ENCODE results near the gene TCTN1. TPM values are rescaled to one million over a fixed set of nuclear protein-coding genes. Genes with fewer than 3 reads are reported as not detected.

TCTN1 gene
- total and polyA plus RNA-seq, 2 donors (not counting 1 experiment from before 2014, with no cell fraction given), result 49.1 to 69.8 TPM

DNA sequence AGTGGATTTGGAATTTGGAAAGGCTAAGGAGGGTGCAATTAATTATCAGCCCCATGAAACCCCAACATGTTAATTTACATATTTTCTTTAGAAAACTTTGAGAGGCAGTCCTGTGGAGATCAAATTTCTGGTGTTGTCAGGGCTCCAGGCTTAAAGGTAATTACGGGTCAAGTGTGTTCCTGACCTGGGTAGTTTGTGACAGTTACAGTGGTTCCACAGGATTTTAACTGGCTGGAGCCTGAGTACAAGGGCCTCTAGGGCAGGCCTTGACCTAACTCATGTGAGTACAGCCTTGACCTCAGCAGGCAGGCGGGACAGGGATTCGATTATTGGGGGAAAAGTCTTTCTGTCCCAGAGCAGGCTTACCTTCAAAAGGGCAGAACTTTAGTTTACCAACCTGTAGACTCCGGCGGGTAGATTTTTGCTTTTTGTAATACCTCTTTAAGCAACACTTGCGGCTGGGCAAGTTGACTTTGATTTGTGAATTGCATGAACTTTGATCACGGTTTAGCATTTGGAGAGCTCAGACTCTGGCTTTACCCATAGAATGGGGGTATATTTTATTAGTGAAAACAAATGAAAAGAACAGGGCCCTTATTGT is 22.4 kb upstream of the TCTN1 start:
- intact Hi-C loops (cut with micrococcal nuclease), result loop anchor here (1.0 to 2.0 kb wide), 3 partner anchors 8 to 29 kb away; partner anchors contain the start of gene PPTC7
- peak overlapping the region; percentile 95 for H3K27ac Mint-ChIP-seq
- no peaks in the 10 kb centered on the region for H4K20me1 ChIP-seq (ENCODE audit: control insufficient read depth, insufficient read depth, low read length, poor library complexity, severe bottlenecking)
- peak overlapping the region; percentile 89 to 91 for H3K27ac ChIP-seq (ENCODE audit: low read length in 2 of 2)
- no peaks in the 10 kb centered on the region for H3K27me3 Mint-ChIP-seq
- WGBS (ENCODE audit: insufficient coverage), result 96% methylated on average over 7 of the region's 7 CpGs
- H3K4me1 Mint-ChIP-seq, result peaks cover 41% of the 10 kb centered on the region
- ChIA-PET CTCF (interaction anchor here (1.0 to 8.1 kb wide), 5 partner anchors 10 to 123 kb away, joined by 4 to 81 read pairs (median 6); partner anchors contain the start of gene FAM216A), POLR2A (interaction anchor here (0.5 to 1.6 kb wide), 4 partner anchors 9 to 142 kb away, joined by 3 to 9 read pairs (median 4); partner anchors contain the start of genes ARPC3, FAM216A, GPN3 and TCTN1)
- peak overlapping the region in 1 of 5 experiments; percentile 16 for H3K4me3 ChIP-seq (ENCODE audit: control extremely low read depth in 1 of 5, extremely low read depth in 1 of 5, insufficient read depth in 1 of 5, low read depth in 2 of 5, low read length in 4 of 5)
- no peaks in the 10 kb centered on the region for H3K27me3 ChIP-seq (replicated peaks in 1 of 4; ENCODE audit: control extremely low read depth in 1 of 4, control insufficient read depth in 3 of 4, insufficient read depth in 4 of 4, low read length in 3 of 4)
- no peak overlapping the region for H2AFZ ChIP-seq (ENCODE audit: insufficient read depth, low read depth, low read length, poor library complexity, severe bottlenecking)
- H3K4me3 Mint-ChIP-seq, result no peak overlapping the region
- TF ChIP-seq CTCF (IDR thresholded peaks at IDR 0.05), result no peak
- TF ChIP-seq EZH2 (IDR thresholded peaks at IDR 0.05; ENCODE audit: borderline replicate concordance, insufficient read depth, low read depth, low read length, poor library complexity, severe bottlenecking), result no peak
- H3K4me1 ChIP-seq (ENCODE audit: control insufficient read depth in 2 of 2, insufficient read depth in 2 of 2, low read length in 2 of 2), result peaks cover 33 to 44% of the 10 kb centered on the region in 2 donors
- ATAC-seq (ENCODE audit: low read depth), result no peak
- no peak for DNase-seq
- no peaks in the 10 kb centered on the region for H3K9me3 ChIP-seq (ENCODE audit: control extremely low read depth in 1 of 3, control insufficient read depth in 2 of 3, insufficient read depth in 1 of 3, low read length in 2 of 3)
- H3K9ac ChIP-seq (ENCODE audit: low read length), result peak overlapping the region; percentile 55
- peaks cover 18% of the 10 kb centered on the region for H3K79me2 ChIP-seq (ENCODE audit: control insufficient read depth, insufficient read depth, low read length)
- H3K36me3 ChIP-seq (replicated peaks in 1 of 2; ENCODE audit: control extremely low read depth in 1 of 2, control insufficient read depth in 1 of 2, extremely low read depth in 1 of 2, insufficient read depth in 2 of 2, low read length in 1 of 2), result no peaks in the 10 kb centered on the region
- H3K9me3 Mint-ChIP-seq (ENCODE audit: insufficient read depth), result no peaks in the 10 kb centered on the region
- peak overlapping the region; percentile 69 for H3K4me2 ChIP-seq (replicated peaks; ENCODE audit: low read depth, low read length, poor library complexity, severe bottlenecking)

- H3K27ac ChIP-seq (ENCODE audit: low read length in 2 of 2), result peak overlapping the region; percentile 89 to 91
Observed at GRCh38 chr12:110592078-110592477, 21.9 kb upstream of the TCTN1 start.

More at GRCh38 chr12:110592078-110592477, 21.9 kb upstream of the TCTN1 start:
- Histone ChIP-seq H3K36me3 (replicated peaks in 1 of 2; ENCODE audit: control extremely low read depth in 1 of 2, control insufficient read depth in 1 of 2, extremely low read depth in 1 of 2, insufficient read depth in 2 of 2, low read length in 1 of 2) (no peaks in the 10 kb centered on the region), H3K9ac (ENCODE audit: low read length) (no peak overlapping the region), H3K4me2 (replicated peaks; ENCODE audit: low read depth, low read length, poor library complexity, severe bottlenecking) (peak overlapping the region; percentile 69), H2AFZ (ENCODE audit: insufficient read depth, low read depth, low read length, poor library complexity, severe bottlenecking) (no peak overlapping the region), H3K79me2 (ENCODE audit: control insufficient read depth, insufficient read depth, low read length) (peaks cover 15% of the 10 kb centered on the region), H3K9me3 (ENCODE audit: control extremely low read depth in 1 of 3, control insufficient read depth in 2 of 3, insufficient read depth in 1 of 3, low read length in 2 of 3) (no peaks in the 10 kb centered on the region), H3K4me3 (ENCODE audit: control extremely low read depth in 1 of 5, extremely low read depth in 1 of 5, insufficient read depth in 1 of 5, low read depth in 2 of 5, low read length in 4 of 5) (no peak overlapping the region), H3K4me1 (ENCODE audit: control insufficient read depth in 2 of 2, insufficient read depth in 2 of 2, low read length in 2 of 2) (peaks cover 33 to 44% of the 10 kb centered on the region in 2 donors), H4K20me1 (ENCODE audit: control insufficient read depth, insufficient read depth, low read length, poor library complexity, severe bottlenecking) (no peaks in the 10 kb centered on the region), H3K27me3 (replicated peaks in 1 of 4; ENCODE audit: control extremely low read depth in 1 of 4, control insufficient read depth in 3 of 4, insufficient read depth in 4 of 4, low read length in 3 of 4) (no peaks in the 10 kb centered on the region)
- TF ChIP-seq EZH2 (IDR thresholded peaks at IDR 0.05; ENCODE audit: borderline replicate concordance, insufficient read depth, low read depth, low read length, poor library complexity, severe bottlenecking) (no peak), CTCF (IDR thresholded peaks at IDR 0.05) (no peak)
- ChIA-PET POLR2A (no interaction called here), CTCF (interaction anchor here (0.6 to 8.1 kb wide), 6 partner anchors 9 to 142 kb away, joined by 3 to 81 read pairs (median 5); partner anchors contain the start of gene ARPC3)
- H3K27me3 Mint-ChIP-seq, result no peaks in the 10 kb centered on the region
- no peak for DNase-seq
- peak overlapping the region; percentile 95 for H3K27ac Mint-ChIP-seq
- intact Hi-C loops (cut with micrococcal nuclease), result no loop called here
- no peak overlapping the region for H3K4me3 Mint-ChIP-seq
- peaks cover 41% of the 10 kb centered on the region for H3K4me1 Mint-ChIP-seq
- no peak for ATAC-seq (ENCODE audit: low read depth)
- 94% methylated on average over 2 of the region's 5 CpGs for WGBS (ENCODE audit: insufficient coverage)
- H3K9me3 Mint-ChIP-seq (ENCODE audit: insufficient read depth), result no peaks in the 10 kb centered on the region
